WERI-Rb-1 (cell line): ENCODE data around the gene NHSL1.
A peak's percentile ranks its signal among the peaks of the same experiment; 100 is the strongest.

Experiments used
- DNase-seq: peaks from one replicate; pipeline ENCODE4 v3.0.0-alpha.2; 2020
- H3K27ac ChIP-seq: fragments of 250-450 bp; sonication (Bioruptor Pico); 2 replicates; pipeline ENCODE4 v1.5.1; 2020; ENCODE audit warnings: mild to moderate bottlenecking, moderate library complexity
- H3K27me3 ChIP-seq: fragments of 250-450 bp; sonication (Bioruptor Pico); 2 replicates; pipeline ENCODE4 v1.5.1; 2021; ENCODE audit warnings: mild to moderate bottlenecking, low read depth, moderate library complexity; ENCODE audit not compliant: insufficient read depth, severe bottlenecking
- H3K36me3 ChIP-seq: fragments of 250-450 bp; sonication (Bioruptor Pico); 2 replicates; pipeline ENCODE4 v1.5.1; 2020; ENCODE audit warnings: mild to moderate bottlenecking, moderate library complexity
- H3K4me3 ChIP-seq: 2 replicates; pipeline ENCODE4 v1.5.1; 2011; ENCODE audit warnings: low read depth, mild to moderate bottlenecking, control low read depth, low read length
- H3K9me3 ChIP-seq: fragments of 250-450 bp; sonication (Bioruptor Pico); 2 replicates; pipeline ENCODE4 v1.5.1; 2021; ENCODE audit warnings: mild to moderate bottlenecking, moderate library complexity; ENCODE audit not compliant: severe bottlenecking
- TF ChIP-seq, protein P1 (sequence below): IDR thresholded peaks from 2 replicates; pipeline ENCODE4 v1.5.1; 2011; ENCODE audit warnings: low read depth, mild to moderate bottlenecking, control low read depth, inconsistent platforms, low read length

Gene NHSL1

DNA sequence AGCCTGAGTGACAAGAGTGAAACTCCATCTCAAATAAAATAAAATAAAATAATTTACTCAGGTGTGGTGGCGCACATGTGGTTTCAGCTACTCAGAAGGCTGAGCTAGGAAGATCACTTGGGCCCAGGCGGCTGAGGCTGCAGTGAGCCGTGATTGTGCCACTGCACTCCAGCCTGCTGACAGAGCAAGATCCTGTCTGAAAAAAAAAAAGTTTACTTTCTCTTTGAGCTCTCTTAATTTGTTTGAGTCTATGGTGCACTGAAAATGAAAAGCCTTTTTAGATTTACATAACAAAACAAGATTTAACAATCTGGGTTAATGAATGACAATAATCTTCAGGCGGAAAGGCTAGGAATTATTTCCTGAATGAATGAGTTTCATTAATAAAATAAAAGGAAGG, 23.3 kb upstream of the NHSL1 start:
- DNase-seq = no peak
- Histone ChIP-seq H3K36me3 (no peaks in the 10 kb centered on the region), H3K27me3 (no peaks in the 10 kb centered on the region), H3K27ac (no peak overlapping the region), H3K9me3 (peaks cover 3% of the 10 kb centered on the region), H3K4me3 (no peak overlapping the region)
- TF ChIP-seq, protein P1, sequence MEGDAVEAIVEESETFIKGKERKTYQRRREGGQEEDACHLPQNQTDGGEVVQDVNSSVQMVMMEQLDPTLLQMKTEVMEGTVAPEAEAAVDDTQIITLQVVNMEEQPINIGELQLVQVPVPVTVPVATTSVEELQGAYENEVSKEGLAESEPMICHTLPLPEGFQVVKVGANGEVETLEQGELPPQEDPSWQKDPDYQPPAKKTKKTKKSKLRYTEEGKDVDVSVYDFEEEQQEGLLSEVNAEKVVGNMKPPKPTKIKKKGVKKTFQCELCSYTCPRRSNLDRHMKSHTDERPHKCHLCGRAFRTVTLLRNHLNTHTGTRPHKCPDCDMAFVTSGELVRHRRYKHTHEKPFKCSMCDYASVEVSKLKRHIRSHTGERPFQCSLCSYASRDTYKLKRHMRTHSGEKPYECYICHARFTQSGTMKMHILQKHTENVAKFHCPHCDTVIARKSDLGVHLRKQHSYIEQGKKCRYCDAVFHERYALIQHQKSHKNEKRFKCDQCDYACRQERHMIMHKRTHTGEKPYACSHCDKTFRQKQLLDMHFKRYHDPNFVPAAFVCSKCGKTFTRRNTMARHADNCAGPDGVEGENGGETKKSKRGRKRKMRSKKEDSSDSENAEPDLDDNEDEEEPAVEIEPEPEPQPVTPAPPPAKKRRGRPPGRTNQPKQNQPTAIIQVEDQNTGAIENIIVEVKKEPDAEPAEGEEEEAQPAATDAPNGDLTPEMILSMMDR = no peak

DNA sequence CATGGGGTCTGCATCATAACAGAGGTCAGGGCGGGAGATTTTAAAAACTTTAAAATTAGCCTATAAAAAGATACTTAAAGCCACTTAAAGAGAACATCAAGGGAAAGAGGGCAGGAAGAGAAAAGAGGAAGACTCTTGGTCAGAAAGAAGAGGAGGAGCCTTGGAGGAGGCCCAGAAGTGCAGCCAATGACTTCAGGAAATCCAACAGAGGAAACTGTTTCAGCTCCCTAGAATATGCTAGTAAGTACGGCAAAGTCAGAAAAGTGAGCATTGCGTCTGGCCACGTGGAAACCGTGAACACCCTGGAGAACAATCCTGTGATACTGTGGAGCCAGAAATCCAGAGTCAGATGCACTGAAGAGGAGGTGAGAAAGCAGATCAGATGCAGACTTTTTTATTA, 22.5 kb upstream of the NHSL1 start:
- H3K4me3 ChIP-seq = no peak overlapping the region
- no peak for DNase-seq
- no peak overlapping the region for H3K27ac ChIP-seq
- H3K9me3 ChIP-seq = peaks cover 3% of the 10 kb centered on the region
- no peaks in the 10 kb centered on the region for H3K36me3 ChIP-seq
- no peaks in the 10 kb centered on the region for H3K27me3 ChIP-seq
- TF ChIP-seq, protein P1 = no peak

DNA sequence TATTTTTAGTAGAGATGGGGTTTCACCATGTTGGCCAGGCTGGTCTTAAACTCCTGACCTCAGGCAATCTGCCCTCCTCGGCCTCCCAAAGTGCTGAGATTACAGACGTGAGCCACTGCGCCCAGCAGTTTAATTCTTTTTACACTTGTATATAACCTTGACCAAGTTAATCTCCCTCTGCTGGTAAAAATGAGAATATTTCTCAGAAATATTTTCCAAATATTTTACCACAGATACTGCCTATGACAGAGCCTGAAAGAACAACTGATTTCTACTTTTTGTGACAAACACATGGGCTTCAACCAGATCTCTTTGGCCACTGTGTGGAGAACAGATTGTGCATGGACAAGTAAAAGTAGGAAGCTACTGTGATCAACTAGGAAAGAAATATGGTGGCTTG, 21.2 kb upstream of the NHSL1 start:
- Histone ChIP-seq H3K27me3 (no peaks in the 10 kb centered on the region), H3K27ac (no peak overlapping the region), H3K4me3 (no peak overlapping the region), H3K36me3 (no peaks in the 10 kb centered on the region), H3K9me3 (peaks cover 3% of the 10 kb centered on the region)
- DNase-seq = no peak
- TF ChIP-seq, protein P1 = no peak

DNA sequence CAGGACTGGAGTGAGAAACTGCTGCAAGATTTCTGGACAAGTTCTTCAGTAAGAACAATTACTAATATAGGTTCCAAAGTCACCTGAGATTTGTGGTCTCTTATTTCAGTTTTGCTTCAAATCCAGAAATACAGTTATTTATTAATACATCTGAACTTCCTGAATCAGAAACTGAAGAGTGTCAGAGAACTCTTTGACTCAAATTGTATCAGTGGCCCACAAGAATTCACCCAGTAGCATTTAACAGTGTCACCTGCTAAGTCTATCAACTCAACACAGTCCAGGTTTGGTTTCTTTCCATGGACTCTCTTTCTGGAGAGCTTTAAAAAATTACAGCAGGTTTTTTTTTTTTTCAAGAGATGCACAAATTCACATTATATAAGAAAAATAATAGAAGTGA, 18.8 kb upstream of the NHSL1 start:
- TF ChIP-seq, protein P1 = no peak
- H3K27me3 ChIP-seq = no peaks in the 10 kb centered on the region
- DNase-seq = no peak
- H3K27ac ChIP-seq = no peak overlapping the region
- peaks cover 3% of the 10 kb centered on the region for H3K9me3 ChIP-seq
- no peak overlapping the region for H3K4me3 ChIP-seq
- no peaks in the 10 kb centered on the region for H3K36me3 ChIP-seq

DNA sequence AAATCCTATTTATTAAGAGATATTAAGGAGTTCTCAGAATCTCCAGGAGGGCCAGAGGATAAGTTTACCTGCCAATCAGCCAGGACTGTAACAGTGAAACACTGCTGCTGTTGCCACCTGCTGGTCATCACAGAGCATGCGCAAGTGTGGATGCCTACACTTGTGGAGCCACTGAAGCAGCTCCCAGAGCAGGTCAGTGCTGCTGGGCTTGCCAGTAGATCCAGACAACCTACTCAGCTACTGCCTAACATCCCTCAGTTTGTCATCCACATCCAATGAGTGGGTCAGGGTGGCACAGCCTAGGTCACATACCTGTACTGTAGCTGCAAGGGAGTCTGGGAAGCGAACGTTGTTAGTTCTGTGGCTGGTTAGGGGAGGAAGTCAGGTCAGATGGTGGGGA, 18.3 kb upstream of the NHSL1 start:
- H3K27me3 ChIP-seq = no peaks in the 10 kb centered on the region
- H3K27ac ChIP-seq = no peak overlapping the region
- peaks cover 3% of the 10 kb centered on the region for H3K9me3 ChIP-seq
- peak; percentile 54 for DNase-seq
- no peak overlapping the region for H3K4me3 ChIP-seq
- TF ChIP-seq, protein P1 = peak; percentile 85
- H3K36me3 ChIP-seq = no peaks in the 10 kb centered on the region

DNA sequence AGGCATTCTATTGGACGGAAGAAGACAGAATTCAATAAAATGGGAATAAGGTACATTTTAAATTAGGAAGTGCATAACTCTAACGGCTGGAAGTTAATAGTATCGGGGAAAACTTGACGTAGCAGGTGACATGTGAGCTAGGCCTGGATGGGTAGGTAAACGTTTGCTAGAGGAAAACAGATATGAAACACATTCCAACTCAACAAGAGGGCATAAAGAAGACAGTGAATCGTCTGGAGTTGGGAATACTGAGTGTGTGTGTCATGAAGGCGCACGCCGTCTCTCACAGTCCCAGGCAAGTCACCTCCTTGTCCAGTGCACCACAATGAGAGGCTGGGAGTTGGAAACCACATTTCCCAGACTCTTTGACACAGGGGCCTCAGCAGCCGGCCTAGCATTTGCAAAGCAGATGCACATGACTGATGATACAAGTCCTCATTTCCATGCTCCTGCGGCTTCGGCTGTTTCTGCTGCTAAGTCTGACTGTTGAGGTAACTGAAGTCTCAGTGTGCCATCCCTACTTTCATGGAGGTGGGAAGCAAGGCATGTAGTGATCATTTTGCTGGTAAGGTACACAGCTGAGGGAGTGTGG, 16.5 kb upstream of the NHSL1 start:
- Histone ChIP-seq H3K27me3 (no peaks in the 10 kb centered on the region), H3K4me3 (no peak overlapping the region), H3K36me3 (no peaks in the 10 kb centered on the region), H3K27ac (no peak overlapping the region), H3K9me3 (peaks cover 3% of the 10 kb centered on the region)
- DNase-seq = no peak
- TF ChIP-seq, protein P1 = no peak
